Peyer's patch (tissue), 4 donors: Measurements from ENCODE around the gene PGA3. TPM values are rescaled to one million over a fixed set of nuclear protein-coding genes. Genes with fewer than 3 reads are reported as not detected.

Experiments used
- DNase-seq, 3 donors: peaks; one replicate each; pipeline ENCODE4 v3.0.0-alpha.2; 2017 to 2019
- H3K27ac ChIP-seq, 4 donors: fragments of 200-600 bp; sonication (generic); one replicate each; pipeline ENCODE4 v1.5.1; 2016 to 2019
- H3K27me3 ChIP-seq, 2 donors: fragments of 200-600 bp; sonication (generic); one replicate each; pipeline ENCODE4 v1.5.1; 2019
- H3K36me3 ChIP-seq, 3 donors: fragments of 200-600 bp; sonication (generic); one replicate each; pipeline ENCODE4 v1.5.1; 2016 to 2019
- H3K4me1 ChIP-seq, 4 donors: fragments of 200-600 bp; sonication (generic); one replicate each; pipeline ENCODE4 v1.5.1; 2016 to 2019
- H3K4me3 ChIP-seq, 4 donors: fragments of 200-600 bp; sonication (generic); 1 replicate in 3 of 4; 2 replicates in 1 of 4; pipeline ENCODE4 v1.5.1; 2016 to 2019; ENCODE audit warnings: mild to moderate bottlenecking in 1 of 4
- H3K9me3 ChIP-seq, 4 donors: fragments of 200-600 bp; sonication (generic); one replicate each; pipeline ENCODE4 v1.5.1; 2016 to 2019; ENCODE audit warnings: mild to moderate bottlenecking in 1 of 4
- CTCF ChIP-seq, 6 experiments: fragments of 450-650 bp in 4 of 6; fragments of 200-600 bp in 2 of 6; sonication (generic) in 1 of 6; IDR thresholded peaks; one replicate each; pipeline ENCODE4 v1.5.1; 2017 to 2019; ENCODE audit warnings: antibody characterized with exemption in 6 of 6, mild to moderate bottlenecking in 3 of 6, moderate library complexity in 1 of 6
- POLR2A ChIP-seq, 2 donors: fragments of 450-650 bp; IDR thresholded peaks; one replicate each; pipeline ENCODE4 v1.5.1; 2017; ENCODE audit warnings: antibody characterized with exemption in 2 of 2, mild to moderate bottlenecking in 2 of 2, moderate library complexity in 2 of 2
- total RNA-seq, 4 donors: library from RNA; depleted of rRNA; stranded (reverse); fragments of >200 nt; gene quantifications; one replicate each; pipeline ENCODE4 v1.1.0, GENCODE V29; 2016

PGA3 gene
- total RNA-seq, 4 donors from 2014 or later = not detected

- TF ChIP-seq POLR2A (IDR thresholded peaks at IDR 0.05) (no peak), CTCF (IDR thresholded peaks at IDR 0.05) (no peak)
- no peak for DNase-seq
- H3K9me3 ChIP-seq = no peaks in the 10 kb centered on the region
Observed at GRCh38 chr11:61186504-61186903, 16.8 kb upstream of the PGA3 start.

GRCh38 chr11:61187505-61188130, 15.7 kb upstream of the PGA3 start:
- H3K4me1 ChIP-seq = no peaks in the 10 kb centered on the region
- no peak overlapping the region for H3K4me3 ChIP-seq
- H3K9me3 ChIP-seq = no peaks in the 10 kb centered on the region
- no peaks in the 10 kb centered on the region for H3K27me3 ChIP-seq
- no peaks in the 10 kb centered on the region for H3K36me3 ChIP-seq
- no peak overlapping the region for H3K27ac ChIP-seq
- DNase-seq = peak in 2 of 3 donors; percentile 89 to 93
- TF ChIP-seq CTCF (IDR thresholded peaks at IDR 0.05) (peak; percentile 81 to 92 (median 91)), POLR2A (IDR thresholded peaks at IDR 0.05) (no peak)

More at GRCh38 chr11:61186504-61186903, 16.8 kb upstream of the PGA3 start:
- no peaks in the 10 kb centered on the region for H3K4me1 ChIP-seq
- no peaks in the 10 kb centered on the region for H3K36me3 ChIP-seq
- H3K27me3 ChIP-seq = no peaks in the 10 kb centered on the region
- no peak overlapping the region for H3K4me3 ChIP-seq
- no peak overlapping the region for H3K27ac ChIP-seq

- no peak overlapping the region for H3K4me3 ChIP-seq
- no peak for DNase-seq
- no peaks in the 10 kb centered on the region for H3K9me3 ChIP-seq
- no peaks in the 10 kb centered on the region for H3K4me1 ChIP-seq
- no peaks in the 10 kb centered on the region for H3K27me3 ChIP-seq
- H3K27ac ChIP-seq = no peak overlapping the region
- H3K36me3 ChIP-seq = no peaks in the 10 kb centered on the region
- TF ChIP-seq POLR2A (IDR thresholded peaks at IDR 0.05) (no peak), CTCF (IDR thresholded peaks at IDR 0.05) (no peak)
Observed at GRCh38 chr11:61189933-61190332, 13.4 kb upstream of the PGA3 start.

DNA sequence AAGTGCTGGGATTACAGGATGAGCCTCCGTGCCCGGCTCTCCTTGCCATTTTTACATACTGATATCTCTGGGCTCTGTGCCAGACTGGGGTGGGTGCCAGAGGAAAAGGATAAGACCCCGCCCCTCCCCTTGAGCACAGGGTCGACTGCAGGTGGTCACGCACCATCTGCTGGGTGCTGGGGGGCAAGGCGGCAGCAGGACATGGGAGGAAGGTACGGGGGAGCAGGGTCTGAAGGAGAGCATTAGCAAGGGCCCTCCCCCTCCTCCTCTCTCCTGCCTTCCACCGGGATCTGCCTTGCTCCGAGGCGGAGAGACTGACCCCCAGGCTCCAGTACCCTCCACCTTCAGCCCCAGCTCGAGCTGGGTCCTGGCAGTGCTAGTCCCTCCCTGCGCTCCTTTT, 9.7 kb upstream of the PGA3 start:
- Histone ChIP-seq H3K4me3 (no peak overlapping the region), H3K9me3 (no peaks in the 10 kb centered on the region), H3K4me1 (no peaks in the 10 kb centered on the region), H3K27ac (no peak overlapping the region), H3K27me3 (no peaks in the 10 kb centered on the region), H3K36me3 (no peaks in the 10 kb centered on the region)
- no peak for TF ChIP-seq POLR2A (IDR thresholded peaks at IDR 0.05)
- TF ChIP-seq CTCF (IDR thresholded peaks at IDR 0.05) = no peak
- no peak for DNase-seq

GRCh38 chr11:61194169-61194671, 9.1 kb upstream of the PGA3 start:
- Histone ChIP-seq H3K4me1 (no peaks in the 10 kb centered on the region), H3K4me3 (no peak overlapping the region), H3K27me3 (no peaks in the 10 kb centered on the region), H3K27ac (no peak overlapping the region), H3K9me3 (peaks cover 0 to 4% (median 0%) of the 10 kb centered on the region in 4 donors), H3K36me3 (no peaks in the 10 kb centered on the region)
- DNase-seq = no peak
- TF ChIP-seq CTCF (IDR thresholded peaks at IDR 0.05) = no peak
